Adrenal gland (tissue), 12 donors: Measurements from ENCODE around the gene PDGFC. TPM values are rescaled to one million over a fixed set of nuclear protein-coding genes. Genes with fewer than 3 reads are reported as not detected.

Experiments used
- DNase-seq, 7 donors: peaks; one replicate each; pipeline ENCODE4 v3.0.0-alpha.2; 2019 to 2020
- H3K27ac ChIP-seq, 5 donors: fragments of 200-600 bp; sonication (generic) in 4 of 5; 1 replicate in 3 of 5; 2 replicates in 2 of 5; pipeline versions ENCODE4 v1.5.1 to v1.8.0; 2016 to 2020; ENCODE audit warnings: mild to moderate bottlenecking in 1 of 5
- H3K27me3 ChIP-seq: fragments of 200-600 bp; 2 replicates; pipeline ENCODE4 v1.8.0; 2021
- H3K36me3 ChIP-seq, 2 donors: fragments of 200-600 bp; replicated peaks in 1 of 2; 1 replicate in 1 of 2; 2 replicates in 1 of 2; pipeline versions ENCODE4 v1.5.1 to v1.8.0; 2018 to 2022
- H3K4me1 ChIP-seq, 2 donors: fragments of 200-600 bp; replicated peaks in 1 of 2; 1 replicate in 1 of 2; 2 replicates in 1 of 2; pipeline versions ENCODE4 v1.5.1 to v1.8.0; 2018 to 2021
- H3K4me3 ChIP-seq, 4 donors: fragments of 200-600 bp; sonication (generic) in 3 of 4; one replicate each; pipeline ENCODE4 v1.5.1; 2016 to 2018
- H3K9me3 ChIP-seq, 3 donors: fragments of 200-600 bp; sonication (generic) in 1 of 3; replicated peaks in 1 of 3; 1 replicate in 2 of 3; 2 replicates in 1 of 3; pipeline versions ENCODE4 v1.5.1 to v1.8.0; 2016 to 2021
- POLR2A ChIP-seq, 2 donors: fragments of 450-650 bp; IDR thresholded peaks; one replicate each; pipeline ENCODE4 v1.6.1; 2017; ENCODE audit warnings: antibody characterized with exemption in 2 of 2, mild to moderate bottlenecking in 2 of 2, moderate library complexity in 1 of 2
- WGBS, 4 donors: extraction: QIAGEN DNeasy Blood & Tissue Kit in 2 of 4; methylation state at CpG; one replicate each; pipeline versions ENCODE4 v1.1.5 to v1.1.7; 2013 to 2017; 5-methylcytosine and 5-hydroxymethylcytosine counted together
- intact Hi-C, 2 donors: fragments of 100-400 bp; cut with DNase I; formaldehyde crosslinking; loops; one replicate each; pipeline versions ENCODE4 v1.14.1 to v1.15.0; 2022 to 2023
- polyA plus RNA-seq, 3 donors: library from polyadenylated mRNA; stranded (reverse); fragments of 200-250 nt in 2 of 3; fragments of 350-450 nt in 1 of 3; fragmentation: Illumina TruSeq in 1 of 3; extraction: RNeasy Lipid Tissue Mini Kit (QIAGEN cat#74804) in 1 of 3; gene quantifications; one replicate each; pipeline ENCODE4 v1.2.3, GENCODE V29; 2013 to 2014
- total RNA-seq, 9 donors: library from RNA; depleted of rRNA in 4 of 9; stranded (reverse); fragments of >200 nt in 4 of 9; fragments of 120-200 nt in 1 of 9; fragmentation: NEBNext Ultra II Directional in 1 of 9; extraction: Animal tissue kit (Norgen Biotek cat#: 25700) in 1 of 9; gene quantifications; one replicate each; pipeline versions ENCODE4 v1.1.0 to v1.2.4, GENCODE V29; 2013 to 2023
- TF ChIP-seq, protein P1 (sequence below), 6 experiments: fragments of 450-650 bp in 4 of 6; fragments of 200-600 bp in 2 of 6; sonication (generic) in 1 of 6; IDR thresholded peaks; 1 replicate in 5 of 6; 2 replicates in 1 of 6; pipeline versions ENCODE4 v1.5.1 to v1.8.0; 2016 to 2021; ENCODE audit warnings: antibody characterized with exemption in 6 of 6, mild to moderate bottlenecking in 2 of 6, moderate library complexity in 1 of 6
- donor health status: healthy with polysubstance abuse.
- donor health status: Bipolar disorder and iron deficiency.
- donor health status: DM: yes; HTN: yes; CAD: no.
- donor health status: DM: no; HTN: no; CAD: no.
- donor health status: DM: no; HTN: no; CAD: no.
- donor health status: DM: yes; HTN: yes; CAD: no.

PDGFC gene
- total and polyA plus RNA-seq, 12 donors: 6.0 to 77.2 (median 45.4) TPM

DNA sequence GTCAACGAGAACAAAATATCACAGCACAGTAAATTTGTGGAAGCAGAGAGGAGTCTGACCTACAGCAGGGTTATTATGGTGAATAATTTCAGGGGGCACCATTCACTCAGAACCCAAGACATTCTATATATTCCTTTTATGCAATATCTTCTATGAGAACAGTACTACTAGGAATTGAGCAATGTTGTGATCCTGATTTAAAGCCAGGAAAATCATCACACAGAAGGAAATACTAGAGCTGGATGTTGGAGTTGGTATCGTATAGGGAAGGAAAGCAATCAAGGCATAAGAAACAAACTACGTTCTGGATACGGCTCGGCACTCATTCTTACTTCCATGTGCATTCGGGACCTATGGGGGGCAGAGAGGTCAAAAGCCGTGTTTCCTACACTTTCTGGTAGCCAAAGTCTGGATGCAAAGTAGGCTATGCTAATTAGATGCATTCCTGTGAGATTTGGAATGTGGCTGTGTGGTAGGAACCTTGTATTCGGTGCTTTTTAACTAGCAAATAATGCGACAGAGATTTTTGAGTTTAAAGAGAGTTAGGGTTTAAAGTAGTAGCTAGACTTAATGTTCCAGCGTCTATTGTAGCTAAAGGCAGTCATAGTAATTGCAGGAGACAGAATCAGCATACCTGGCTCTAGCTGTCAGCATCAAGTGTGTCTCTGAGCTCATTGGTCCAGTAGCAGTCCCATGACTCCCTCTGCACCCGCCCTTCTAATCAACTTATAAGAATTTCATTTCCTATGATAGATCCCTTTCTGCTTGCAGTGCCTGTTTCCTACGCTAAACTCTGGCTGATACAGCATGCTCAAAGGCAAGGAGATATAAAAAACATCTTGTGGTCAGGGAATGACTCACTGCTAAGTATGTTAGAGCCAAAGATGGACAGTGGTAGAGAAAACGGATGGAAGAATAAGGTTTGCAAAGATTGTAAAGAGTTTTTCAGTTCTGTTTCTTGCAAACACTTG, 43.3 kb upstream of the PDGFC start:
- Histone ChIP-seq H3K9me3 (no peaks in the 10 kb centered on the region), H3K4me3 (no peak overlapping the region), H3K27me3 (no peaks in the 10 kb centered on the region), H3K36me3 (no peaks in the 10 kb centered on the region), H3K27ac (no peak overlapping the region), H3K4me1 (no peaks in the 10 kb centered on the region)
- no peak for TF ChIP-seq POLR2A (IDR thresholded peaks at IDR 0.05)
- TF ChIP-seq, protein P1, sequence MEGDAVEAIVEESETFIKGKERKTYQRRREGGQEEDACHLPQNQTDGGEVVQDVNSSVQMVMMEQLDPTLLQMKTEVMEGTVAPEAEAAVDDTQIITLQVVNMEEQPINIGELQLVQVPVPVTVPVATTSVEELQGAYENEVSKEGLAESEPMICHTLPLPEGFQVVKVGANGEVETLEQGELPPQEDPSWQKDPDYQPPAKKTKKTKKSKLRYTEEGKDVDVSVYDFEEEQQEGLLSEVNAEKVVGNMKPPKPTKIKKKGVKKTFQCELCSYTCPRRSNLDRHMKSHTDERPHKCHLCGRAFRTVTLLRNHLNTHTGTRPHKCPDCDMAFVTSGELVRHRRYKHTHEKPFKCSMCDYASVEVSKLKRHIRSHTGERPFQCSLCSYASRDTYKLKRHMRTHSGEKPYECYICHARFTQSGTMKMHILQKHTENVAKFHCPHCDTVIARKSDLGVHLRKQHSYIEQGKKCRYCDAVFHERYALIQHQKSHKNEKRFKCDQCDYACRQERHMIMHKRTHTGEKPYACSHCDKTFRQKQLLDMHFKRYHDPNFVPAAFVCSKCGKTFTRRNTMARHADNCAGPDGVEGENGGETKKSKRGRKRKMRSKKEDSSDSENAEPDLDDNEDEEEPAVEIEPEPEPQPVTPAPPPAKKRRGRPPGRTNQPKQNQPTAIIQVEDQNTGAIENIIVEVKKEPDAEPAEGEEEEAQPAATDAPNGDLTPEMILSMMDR (IDR thresholded peaks at IDR 0.05): no peak
- WGBS, 4 donors: 72 to 81% (median 79%) methylated on average over 13 of the region's 13 CpGs
- DNase-seq: peak in 3 of 7 donors; percentile 2 to 18 (median 16)
- intact Hi-C loops: no loop called here

DNA sequence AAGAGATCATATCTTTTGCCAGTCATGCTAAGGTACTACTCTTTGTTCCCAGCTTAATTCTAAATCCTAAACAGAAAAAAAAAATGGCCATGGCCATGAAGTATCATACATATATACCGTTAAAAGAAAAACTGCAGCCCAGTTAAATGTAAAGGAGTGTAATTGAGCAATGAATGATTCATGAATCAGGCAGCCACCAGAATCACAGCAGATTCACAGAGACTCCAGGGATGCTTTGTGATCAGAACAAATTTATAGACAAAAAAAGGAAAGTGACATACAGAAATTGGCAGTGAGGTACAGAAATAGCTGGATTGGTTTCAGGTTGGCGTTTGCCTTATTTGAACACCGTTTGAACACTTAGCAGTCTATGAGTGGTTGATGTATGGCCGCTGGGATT, 42.1 kb upstream of the PDGFC start:
- no peaks in the 10 kb centered on the region for H3K4me1 ChIP-seq
- no peaks in the 10 kb centered on the region for H3K27me3 ChIP-seq
- no peak overlapping the region for H3K4me3 ChIP-seq
- H3K9me3 ChIP-seq: no peaks in the 10 kb centered on the region
- TF ChIP-seq, protein P1 (IDR thresholded peaks at IDR 0.05): no peak
- no peak for TF ChIP-seq POLR2A (IDR thresholded peaks at IDR 0.05)
- H3K36me3 ChIP-seq: no peaks in the 10 kb centered on the region
- intact Hi-C loops: no loop called here
- DNase-seq: no peak
- H3K27ac ChIP-seq: no peak overlapping the region
- 84 to 93% (median 88%) methylated on average over 4 of the region's 4 CpGs for WGBS, 4 donors

DNA sequence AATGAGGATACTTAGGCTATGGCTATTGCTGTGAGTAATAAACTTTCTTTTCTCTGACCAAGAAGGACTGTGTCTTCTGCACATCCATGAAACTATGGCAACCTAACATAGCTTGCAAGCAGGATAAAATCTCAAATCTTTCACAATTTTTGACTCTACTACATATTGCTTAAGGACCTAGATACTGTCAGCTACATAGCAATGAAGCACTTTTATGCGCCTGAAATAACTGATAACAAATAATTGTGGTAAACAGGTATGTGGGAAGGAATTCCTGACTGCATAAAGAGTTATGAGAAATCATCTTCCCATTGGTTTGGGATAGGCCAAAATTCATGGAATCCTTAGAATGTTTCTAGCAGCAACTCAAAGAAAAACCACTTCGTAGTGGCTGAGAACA, 41.2 kb upstream of the PDGFC start:
- no peak for DNase-seq
- 87 to 96% (median 91%) methylated on average over 2 of the region's 2 CpGs for WGBS, 4 donors
- intact Hi-C loops: no loop called here
- H3K27me3 ChIP-seq: no peaks in the 10 kb centered on the region
- no peaks in the 10 kb centered on the region for H3K36me3 ChIP-seq
- H3K4me3 ChIP-seq: no peak overlapping the region
- TF ChIP-seq POLR2A (IDR thresholded peaks at IDR 0.05): no peak
- TF ChIP-seq, protein P1 (IDR thresholded peaks at IDR 0.05): no peak
- no peaks in the 10 kb centered on the region for H3K4me1 ChIP-seq
- no peak overlapping the region for H3K27ac ChIP-seq
- H3K9me3 ChIP-seq: no peaks in the 10 kb centered on the region

DNA sequence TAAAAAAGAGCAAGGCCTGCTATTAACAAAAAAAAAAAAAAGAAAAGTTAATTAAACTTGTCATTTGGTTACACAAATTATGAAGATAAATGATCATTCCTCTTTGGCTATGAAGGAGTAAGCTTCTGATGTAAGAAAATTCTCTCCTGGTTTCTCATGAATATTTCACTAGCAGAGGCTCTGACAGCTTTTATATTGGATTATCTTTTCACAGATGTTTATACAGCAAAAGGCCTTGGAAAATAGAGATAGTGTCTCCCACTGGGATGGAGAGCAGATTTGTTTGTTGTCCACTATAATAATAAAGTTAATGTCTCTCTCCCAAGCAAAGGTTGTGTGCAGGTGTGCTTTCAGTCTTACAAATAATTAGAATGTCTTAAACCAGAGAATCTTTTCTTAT, 40.7 kb upstream of the PDGFC start:
- Histone ChIP-seq H3K36me3 (no peaks in the 10 kb centered on the region), H3K27ac (no peak overlapping the region), H3K27me3 (no peaks in the 10 kb centered on the region), H3K4me1 (no peaks in the 10 kb centered on the region), H3K4me3 (no peak overlapping the region), H3K9me3 (no peaks in the 10 kb centered on the region)
- intact Hi-C loops: no loop called here
- TF ChIP-seq POLR2A (IDR thresholded peaks at IDR 0.05): no peak
- TF ChIP-seq, protein P1 (IDR thresholded peaks at IDR 0.05): no peak
- no peak for DNase-seq
